HL-60 (cell line): ENCODE results near the gene SORCS2.

Experiments used
- CTCF ChIP-seq: IDR thresholded peaks from one replicate; pipeline ENCODE4 v1.5.1; 2011; ENCODE audit warnings: low read length, control low read depth, inconsistent platforms; ENCODE audit not compliant: insufficient read depth
- GABPA ChIP-seq: IDR thresholded peaks from 2 replicates; pipeline ENCODE4 v1.6.1; 2012; ENCODE audit warnings: low read depth
- POLR2AphosphoS5 ChIP-seq: IDR thresholded peaks from 2 replicates; pipeline ENCODE4 v1.6.1; 2012; ENCODE audit warnings: low read depth
- SPI1 ChIP-seq: IDR thresholded peaks from 2 replicates; pipeline ENCODE4 v1.6.1; 2012; ENCODE audit warnings: low read depth, mild to moderate bottlenecking, borderline replicate concordance
- TF ChIP-seq, protein P1 (sequence below): IDR thresholded peaks from 2 replicates; pipeline ENCODE4 v1.6.1; 2012; ENCODE audit warnings: low read depth; ENCODE audit not compliant: insufficient replicate concordance

- TF ChIP-seq CTCF: no peak
- no peak for TF ChIP-seq POLR2AphosphoS5
- TF ChIP-seq, protein P1, sequence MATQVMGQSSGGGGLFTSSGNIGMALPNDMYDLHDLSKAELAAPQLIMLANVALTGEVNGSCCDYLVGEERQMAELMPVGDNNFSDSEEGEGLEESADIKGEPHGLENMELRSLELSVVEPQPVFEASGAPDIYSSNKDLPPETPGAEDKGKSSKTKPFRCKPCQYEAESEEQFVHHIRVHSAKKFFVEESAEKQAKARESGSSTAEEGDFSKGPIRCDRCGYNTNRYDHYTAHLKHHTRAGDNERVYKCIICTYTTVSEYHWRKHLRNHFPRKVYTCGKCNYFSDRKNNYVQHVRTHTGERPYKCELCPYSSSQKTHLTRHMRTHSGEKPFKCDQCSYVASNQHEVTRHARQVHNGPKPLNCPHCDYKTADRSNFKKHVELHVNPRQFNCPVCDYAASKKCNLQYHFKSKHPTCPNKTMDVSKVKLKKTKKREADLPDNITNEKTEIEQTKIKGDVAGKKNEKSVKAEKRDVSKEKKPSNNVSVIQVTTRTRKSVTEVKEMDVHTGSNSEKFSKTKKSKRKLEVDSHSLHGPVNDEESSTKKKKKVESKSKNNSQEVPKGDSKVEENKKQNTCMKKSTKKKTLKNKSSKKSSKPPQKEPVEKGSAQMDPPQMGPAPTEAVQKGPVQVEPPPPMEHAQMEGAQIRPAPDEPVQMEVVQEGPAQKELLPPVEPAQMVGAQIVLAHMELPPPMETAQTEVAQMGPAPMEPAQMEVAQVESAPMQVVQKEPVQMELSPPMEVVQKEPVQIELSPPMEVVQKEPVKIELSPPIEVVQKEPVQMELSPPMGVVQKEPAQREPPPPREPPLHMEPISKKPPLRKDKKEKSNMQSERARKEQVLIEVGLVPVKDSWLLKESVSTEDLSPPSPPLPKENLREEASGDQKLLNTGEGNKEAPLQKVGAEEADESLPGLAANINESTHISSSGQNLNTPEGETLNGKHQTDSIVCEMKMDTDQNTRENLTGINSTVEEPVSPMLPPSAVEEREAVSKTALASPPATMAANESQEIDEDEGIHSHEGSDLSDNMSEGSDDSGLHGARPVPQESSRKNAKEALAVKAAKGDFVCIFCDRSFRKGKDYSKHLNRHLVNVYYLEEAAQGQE: no peak
- TF ChIP-seq SPI1: no peak
- no peak for TF ChIP-seq GABPA
Observed at GRCh38 chr4:7665321-7665720, 473.0 kb downstream of the SORCS2 start.
